HG03025 (cell line): ENCODE data around the gene PEMT.

Experiments used
- ATAC-seq: cut with Tn5 transposase; IDR thresholded peaks from one replicate; pipeline ENCODE4 v1.9.1; 2021; ENCODE audit warnings: mild to moderate bottlenecking, moderate library complexity; ENCODE audit not compliant: unreplicated experiment, low FRiP score

Gene PEMT

DNA sequence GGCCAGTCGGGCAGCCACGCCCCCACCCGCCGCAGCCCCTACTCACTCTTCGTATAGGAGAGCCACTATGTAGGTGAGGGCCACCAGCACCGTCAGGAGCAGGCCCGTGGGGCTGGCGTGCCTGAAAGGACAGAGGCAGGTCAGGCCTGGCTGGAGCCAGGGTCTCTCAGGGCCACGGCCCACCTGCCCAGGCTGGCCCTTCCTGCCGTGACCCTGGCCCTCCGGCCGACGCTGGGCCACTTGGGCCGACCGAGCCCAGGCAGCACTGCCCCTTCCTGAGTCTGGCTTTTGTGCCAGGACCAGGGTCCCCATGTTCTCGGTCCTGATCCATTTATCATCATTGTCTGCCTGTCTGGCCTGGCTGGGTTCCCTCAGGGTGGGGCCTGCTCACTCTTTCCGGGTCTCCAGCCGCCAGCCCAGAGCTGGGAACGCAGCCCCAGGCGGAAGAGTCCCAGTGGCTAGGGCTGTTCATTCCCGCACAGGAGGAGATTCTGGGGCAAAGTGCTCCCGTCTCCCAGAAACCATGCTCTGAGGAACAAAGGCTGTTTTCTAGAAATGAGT, 85.2 kb downstream of the PEMT start:
- no peak for ATAC-seq

DNA sequence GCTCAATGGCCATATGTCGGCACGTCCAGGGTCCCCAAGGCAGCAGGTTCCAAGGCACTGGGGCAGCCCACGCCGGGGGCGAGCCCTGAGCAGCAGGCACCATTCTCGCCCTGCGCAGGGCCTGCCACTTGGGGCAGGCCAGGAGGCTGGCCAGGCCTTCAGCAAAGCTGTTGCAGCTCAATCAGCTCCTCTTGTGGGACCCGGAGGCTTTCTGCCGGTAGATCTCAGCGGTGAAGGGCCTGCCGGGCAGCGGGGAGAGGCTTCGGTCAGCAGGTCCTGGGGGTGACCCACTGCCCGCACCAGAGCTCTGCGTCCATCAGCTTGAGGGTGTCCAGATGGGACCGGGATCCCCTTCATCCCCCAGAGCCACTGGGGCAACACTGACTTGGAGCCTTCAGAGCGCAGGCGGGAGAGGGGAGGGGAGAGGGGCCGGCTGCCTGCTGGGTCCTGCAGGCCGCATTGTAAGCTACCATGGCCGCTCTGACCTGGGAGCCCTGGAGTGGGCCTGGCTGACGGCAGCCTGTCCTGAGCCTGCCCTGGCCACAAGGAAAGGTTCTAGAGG, 85.8 kb downstream of the PEMT start:
- no peak for ATAC-seq

DNA sequence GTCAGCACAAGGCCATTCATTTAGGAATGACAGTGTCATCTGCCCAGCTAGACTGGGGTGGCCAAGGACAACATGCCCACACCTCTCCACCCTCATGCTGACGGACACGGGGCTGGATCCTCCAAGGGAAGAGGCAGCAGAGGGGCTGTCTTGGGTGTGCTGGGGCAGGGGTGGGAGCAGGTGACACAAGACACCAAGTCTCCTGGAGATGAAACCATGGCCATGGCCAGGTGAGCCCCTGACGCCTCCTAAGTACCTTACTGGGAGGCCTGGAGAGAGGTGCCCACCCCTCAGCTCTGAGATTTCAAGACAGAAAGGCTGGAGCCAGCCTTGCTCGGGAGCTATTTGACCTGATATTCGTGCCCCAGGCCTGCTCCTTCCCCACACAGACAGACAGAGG, 86.4 kb downstream of the PEMT start:
- no peak for ATAC-seq

DNA sequence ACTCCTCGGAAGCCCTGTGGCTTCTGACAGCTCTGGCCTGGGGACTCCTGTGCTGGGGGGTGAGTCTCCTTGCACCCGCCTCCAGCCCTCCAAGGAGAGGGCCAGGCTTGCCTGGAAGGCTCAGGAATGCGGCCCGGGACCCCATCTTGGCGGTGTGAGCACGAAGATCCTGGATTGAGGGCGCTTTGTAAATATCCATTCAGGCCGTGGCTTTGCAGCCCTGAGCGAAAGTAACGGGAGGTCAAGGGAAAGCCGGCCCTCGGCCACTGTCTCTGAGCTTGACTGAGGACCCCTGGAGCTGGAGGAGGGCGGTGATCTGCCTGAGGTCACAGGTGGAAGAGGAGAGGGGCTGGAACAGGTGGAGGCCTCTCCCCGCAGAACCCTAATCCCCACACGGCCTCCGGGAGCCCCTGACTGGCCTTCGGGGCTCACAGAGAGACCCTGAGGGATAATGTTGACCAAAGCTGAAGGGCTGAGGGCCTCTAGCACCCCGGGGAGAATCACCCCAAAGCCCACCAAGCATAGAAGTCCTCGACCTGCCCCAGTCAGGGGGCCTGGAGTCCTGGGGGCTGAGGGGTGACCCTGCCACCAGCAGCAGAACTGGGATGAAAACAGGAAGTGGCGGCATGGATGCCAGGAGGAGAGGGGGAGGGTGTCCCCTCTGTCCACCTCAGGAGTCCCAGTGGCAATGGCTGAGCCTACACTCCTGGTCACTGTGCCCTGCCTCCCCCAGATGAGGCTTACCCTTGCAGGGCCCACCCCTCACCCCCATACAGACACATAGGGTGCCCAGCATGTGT, 87.0 kb downstream of the PEMT start:
- no peak for ATAC-seq

DNA sequence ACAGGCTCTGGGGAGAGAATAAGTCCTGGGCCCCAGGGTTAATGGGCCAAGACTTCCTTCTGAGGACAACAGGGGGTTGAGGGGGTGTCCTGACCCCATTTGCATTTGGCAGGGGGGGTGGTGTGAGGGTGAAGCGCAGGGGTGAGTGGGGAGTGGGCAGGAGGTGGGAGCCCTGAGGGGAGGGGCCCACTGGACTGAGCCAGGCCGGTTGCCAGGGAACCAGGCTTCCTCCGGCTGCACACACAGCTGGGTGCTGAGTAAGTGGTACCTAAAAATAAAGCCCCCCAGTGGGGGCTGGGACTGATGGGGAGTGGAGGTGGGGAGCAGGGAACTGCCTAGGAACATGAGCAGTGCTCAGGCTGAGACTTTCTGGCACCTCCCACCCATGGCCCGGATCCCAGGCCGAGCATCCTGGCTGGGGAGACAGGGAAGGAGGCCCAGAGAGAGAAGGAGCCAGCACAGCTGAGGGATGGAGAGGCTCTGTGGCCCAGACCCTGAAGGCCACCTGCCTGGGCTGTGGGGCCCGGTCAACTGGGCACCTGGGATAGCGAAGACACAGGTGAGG, 87.9 kb downstream of the PEMT start:
- ATAC-seq = no peak

DNA sequence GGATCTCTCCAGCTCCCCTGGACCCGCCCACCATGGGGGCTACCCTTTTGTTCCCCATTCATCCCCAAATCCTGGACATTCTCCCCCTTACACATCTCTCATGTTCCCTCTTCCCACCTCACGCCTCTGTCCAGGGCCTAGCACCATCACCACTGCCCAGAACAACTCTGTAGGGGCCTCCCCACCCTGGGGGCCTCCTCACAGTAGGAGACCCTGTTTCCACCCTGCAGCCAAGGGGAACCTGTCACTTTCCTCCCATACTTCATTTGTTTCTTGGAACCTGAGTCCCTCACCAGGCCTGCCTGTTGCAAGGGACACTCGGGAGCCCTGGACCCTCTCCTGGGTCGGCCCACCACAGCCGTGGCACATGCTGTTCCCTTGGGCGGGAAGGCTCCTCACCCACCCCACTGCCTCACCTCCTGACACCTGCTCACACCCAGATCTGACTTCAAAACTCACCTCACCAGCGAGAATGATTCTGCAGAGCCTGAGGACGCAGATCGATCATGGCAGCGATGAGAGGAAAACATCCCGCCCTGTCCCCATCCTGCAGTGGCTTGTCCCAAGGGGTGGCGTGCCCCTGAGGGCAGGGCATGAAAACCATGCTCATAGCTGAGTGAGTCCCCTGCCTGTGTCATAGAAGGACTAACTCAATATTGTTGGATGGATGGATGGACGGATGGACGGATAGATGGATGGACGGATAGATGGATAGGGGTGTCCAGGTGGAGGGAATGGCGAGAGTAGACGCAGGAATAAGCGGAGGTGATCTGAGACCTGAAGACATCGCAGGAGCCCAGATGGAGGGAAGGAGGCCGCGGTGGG, 88.6 kb downstream of the PEMT start:
- no peak for ATAC-seq

DNA sequence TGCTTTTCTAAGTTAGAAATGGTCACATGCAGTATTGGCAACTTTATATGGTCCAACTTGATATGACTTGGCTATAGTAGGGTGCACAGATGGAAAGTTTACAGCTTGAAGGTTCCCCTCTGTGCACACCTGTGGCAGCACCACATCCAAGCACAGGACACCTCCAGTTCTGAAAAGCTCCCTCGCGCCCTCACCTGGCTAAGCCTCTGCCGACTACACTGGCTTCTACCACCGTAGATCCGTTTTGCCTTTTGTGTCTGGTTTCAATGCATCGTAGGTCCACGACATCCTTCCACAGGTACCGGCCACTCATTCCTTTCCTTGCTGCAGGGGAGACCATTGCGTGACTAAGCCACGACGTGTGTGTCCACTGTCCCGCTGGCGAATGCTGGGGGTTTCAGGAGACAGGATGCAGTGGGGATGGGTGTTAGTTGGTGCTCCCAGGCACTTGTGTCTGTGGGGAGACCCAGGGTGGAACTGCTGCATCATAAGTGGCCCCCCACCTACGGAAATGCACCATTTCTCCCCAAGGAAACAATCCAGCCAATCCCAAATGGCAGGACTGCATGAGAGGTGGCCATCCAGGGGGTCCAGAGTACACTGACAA, 90.4 kb downstream of the PEMT start:
- no peak for ATAC-seq

DNA sequence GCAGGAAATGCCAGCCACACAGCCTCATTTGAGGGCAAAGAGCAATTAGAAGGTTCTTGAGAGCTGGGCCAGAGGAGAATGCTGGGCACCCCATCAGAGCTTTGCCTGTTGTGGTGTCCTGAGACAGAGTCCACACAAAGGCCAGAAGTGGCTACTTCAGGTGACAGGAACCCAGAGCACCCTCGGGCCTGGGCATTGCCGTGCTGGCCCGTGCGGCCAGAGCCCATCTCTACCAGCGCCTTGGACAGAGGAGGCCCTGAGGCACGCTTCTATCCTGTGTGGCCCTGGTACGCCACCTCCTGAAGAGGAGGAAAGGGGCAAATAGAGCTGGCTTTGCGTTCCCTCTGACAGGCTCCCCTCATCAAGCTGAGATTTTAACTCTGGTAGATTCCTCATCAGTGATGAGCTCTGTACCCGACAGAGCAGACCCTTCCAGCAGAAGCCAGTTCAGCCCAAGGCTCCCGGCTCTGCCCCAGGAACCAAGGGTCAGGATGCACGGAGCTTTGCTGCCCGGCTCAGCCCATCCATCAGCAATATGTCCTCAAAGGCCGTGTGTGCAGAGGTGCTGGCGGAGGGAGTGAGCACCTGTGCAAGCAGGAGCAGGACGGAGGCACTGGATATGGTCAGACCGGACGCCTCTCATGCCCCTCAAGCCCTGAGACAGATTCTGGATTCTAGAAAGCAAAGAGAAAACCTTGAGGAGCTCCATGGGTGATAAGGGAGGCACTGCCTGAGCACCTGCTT, 91.9 kb downstream of the PEMT start:
- ATAC-seq = no peak

DNA sequence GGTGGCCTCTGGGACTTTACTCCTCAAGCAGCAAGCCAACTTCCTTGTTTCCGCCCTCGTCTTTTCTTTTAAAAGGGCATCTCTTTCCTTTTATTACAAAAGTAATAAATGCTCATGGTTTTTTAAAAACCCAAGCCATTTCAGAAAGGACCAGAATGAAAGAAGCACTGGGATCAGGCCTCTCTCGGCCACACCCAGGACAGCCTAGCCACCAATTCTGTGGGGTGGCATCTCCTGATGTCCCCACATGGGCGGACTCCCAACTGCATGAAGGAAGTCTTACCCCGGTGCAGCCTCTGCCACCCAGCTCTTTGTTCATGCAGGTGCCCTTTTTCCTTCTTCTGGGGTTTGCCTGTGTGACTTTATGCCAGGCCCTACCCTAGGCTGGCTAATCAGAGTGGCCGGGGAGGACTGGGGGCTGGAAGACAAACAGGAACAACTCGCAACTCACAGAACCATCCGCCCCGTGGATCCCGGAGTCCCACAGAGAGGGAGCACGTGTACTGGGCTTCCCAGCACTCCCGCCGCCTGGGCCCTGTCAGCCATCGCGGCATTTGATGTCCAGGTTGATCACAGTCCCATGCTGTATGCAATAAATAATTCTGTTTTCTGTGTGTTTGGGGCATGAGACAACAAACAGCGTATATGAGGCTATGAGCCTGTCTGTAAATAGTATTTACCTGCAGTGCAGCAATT, 92.8 kb downstream of the PEMT start:
- ATAC-seq = no peak

DNA sequence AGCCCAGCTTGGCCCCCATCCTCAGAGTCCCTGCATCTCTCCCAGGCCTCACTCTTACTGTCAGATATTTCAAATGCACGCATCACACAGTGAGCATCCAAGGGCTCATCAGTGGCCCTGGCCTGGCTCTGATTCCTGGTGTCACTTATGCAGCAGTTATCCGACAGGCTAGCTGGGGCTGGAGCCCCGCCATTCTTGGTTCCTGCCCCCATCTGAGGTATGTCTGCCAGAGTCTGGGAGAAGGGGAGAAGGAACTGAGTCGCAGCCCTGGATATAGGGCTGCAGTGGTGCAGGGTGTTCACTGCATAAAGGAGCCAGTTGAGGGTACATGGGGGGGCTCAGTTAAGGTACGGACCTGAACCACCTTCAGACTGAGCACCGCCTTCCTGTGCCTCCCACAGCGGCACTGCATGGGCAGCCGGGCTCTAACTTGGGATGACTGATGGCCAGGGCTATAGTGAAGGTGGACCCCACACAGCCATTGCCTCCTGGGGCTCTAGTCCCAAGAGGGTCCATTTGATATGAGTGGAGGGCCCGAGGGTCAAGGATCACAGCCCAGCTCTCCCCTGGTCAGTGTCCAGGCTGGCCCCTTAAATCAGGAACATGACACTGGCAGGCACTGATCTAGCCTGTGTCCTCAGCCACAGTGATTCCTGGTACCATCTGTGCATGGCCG, 93.5 kb downstream of the PEMT start:
- no peak for ATAC-seq

DNA sequence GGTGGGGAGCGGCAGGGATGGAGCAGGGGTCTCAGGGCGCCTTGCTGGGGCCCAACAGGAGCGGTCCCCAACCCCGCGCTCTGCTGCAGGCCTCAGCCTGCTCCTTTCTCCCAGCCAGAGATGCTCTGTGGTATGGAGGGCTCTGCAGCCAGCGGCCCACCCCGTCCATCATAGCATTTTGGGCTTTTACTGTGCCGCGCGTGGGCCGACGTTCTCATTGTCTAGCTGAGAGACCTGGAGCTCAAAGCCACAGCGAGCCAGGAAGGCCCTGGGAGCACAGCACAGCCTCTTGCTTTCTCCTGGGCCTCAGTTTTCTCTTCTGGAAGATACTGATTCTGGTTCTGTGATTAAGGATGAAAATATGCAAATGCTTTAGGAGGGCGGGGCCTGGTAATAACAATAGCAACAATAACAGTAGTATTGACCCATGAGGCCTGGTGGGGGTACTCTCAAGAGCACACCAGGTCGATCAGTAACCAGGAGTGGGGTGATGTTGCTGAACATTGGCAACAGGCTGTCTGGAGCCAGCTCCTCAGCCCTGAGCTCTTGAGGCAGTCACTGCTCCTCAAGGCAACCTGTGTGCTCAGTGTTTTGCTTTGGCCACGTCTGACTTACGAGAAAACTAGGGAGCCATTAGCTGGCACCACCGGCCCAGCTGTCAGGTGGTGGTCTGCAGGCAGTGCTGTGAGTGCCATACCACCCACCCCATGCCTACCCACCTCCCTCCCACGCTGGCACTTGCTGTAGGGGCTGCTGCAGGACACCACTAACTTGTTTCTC, 94.3 kb downstream of the PEMT start:
- no peak for ATAC-seq

DNA sequence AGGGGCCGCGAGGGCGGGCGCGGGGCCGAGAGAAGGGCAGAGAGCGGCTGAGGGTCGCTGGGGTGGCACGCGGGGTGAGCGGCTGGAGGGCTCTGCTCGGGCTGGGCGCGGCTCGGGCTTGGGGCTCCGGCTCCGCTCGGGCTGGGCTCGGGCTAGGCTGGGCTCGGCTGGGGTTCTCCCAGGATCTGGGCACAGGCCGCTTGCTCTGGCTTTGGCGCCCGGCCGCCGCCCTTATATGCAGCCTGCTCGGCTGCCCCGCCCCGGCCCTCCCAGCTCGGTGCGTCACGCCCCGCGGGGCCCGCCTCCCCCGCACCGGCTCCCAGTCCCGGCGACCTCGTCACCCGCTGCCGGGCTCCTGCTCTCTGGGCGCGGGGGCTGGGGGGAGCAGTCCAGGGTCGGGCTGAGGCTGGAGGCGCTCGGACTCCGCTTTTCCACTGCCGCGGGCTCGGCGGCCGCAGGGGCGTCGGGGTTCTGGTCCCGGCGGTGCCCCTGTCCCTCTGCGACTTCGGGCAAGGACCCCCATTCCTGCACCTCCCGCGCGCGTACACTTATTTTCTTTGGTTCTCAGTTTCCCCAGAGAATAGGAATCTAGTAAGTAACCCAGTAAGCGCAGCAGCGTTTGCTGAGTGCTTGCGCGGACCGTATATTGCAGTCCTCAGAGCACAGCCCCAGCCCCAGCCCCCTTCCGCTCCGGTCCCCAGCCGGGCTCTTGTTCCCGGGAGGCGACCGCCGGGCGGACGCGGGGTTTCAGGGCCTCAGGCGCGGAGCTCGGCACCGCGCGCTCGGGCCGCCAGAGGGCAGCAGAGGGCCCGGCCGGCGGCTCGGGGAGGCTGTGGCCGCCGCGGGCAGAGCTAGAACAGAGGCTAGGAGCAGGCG, 95.1 kb downstream of the PEMT start, which contains the start of gene RASD1:
RASD1 (minus strand) TSS at position 207 of the 876 bp plus-strand sequence. CDS start 214 bp downstream, outside the sequence.
- ATAC-seq = peak; percentile 51

DNA sequence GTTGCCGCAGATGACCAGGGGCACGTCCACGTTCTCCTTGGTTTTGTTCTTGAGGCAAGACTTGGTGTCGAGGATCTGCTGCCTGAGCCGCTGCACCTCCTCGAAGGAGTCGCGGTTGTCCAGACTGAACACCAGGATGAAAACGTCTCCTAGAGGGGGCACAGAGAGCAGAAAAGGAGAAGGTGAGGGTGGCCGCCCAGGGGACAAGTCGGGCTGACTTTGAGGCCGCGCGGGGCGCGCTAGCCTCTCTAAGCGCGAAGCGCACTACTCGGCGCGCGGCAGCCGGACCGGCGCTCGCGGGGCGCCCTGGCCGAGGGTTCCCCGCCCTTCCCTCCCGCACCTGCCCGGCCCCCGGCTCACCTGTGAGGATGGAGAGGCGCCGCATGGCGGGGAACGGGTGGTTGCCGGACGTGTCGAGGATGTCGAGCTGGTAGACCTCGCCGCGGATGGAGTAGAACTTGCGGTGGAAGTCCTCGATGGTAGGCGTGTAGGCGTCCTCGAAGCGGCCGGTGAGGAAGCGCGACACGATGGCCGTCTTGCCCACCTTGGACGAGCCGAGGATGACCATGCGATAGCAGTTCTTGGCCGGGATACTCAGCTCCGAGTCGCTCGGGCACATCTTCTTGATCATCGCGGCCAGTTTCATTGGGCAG, 95.8 kb downstream of the PEMT start:
- peak; percentile 9 for ATAC-seq

DNA sequence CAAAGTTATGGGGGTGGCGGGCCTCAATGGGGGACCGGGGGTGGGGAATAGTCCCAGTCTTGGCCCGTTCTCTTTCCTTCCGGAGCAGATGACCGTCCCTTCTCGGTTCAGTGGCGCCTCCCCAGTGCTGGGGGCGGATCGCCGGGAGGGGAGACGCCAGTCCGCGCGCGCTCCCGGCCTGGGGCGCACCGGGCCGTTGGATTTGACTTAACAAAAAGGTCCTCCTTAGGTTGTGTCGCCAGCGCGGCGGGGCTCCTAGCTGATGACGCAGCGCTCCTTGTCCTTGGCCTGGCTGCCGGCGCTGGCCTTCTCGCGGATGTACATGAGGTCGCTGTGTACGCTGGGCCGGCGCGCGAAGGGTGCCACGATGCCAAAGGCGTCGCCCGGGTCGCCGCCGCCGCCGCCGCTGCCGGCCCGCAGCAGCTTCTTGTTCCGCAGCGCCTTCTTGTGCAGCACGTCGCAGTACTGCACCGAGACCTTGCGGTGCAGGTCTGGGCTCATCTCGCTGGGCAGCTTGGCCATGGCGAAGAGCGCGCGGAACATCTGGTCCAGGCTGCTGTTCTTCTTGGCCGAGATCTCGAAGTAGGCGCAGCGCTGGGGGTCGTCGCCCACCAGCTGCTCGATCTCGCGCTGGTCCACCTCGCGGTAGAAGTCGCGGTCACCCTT, 96.5 kb downstream of the PEMT start:
- ATAC-seq = no peak

DNA sequence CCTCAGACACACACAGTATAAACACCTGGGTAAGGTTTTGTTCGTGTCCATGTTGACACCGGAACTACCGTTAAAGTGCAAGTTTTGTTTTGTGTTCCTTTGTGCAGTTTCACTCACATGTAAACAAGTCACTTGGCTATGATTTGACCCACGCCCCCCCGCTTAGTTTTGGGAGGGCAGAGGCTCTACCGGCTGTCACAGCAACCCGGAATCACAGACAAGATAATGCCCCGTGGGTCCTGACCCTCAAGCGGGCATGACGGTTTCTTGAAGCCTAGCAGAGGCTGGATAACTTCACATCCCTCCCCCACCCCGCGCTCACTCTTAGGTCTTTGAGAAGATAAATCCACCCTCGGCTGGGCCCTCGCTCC, 97.0 kb downstream of the PEMT start:
- ATAC-seq = no peak

DNA sequence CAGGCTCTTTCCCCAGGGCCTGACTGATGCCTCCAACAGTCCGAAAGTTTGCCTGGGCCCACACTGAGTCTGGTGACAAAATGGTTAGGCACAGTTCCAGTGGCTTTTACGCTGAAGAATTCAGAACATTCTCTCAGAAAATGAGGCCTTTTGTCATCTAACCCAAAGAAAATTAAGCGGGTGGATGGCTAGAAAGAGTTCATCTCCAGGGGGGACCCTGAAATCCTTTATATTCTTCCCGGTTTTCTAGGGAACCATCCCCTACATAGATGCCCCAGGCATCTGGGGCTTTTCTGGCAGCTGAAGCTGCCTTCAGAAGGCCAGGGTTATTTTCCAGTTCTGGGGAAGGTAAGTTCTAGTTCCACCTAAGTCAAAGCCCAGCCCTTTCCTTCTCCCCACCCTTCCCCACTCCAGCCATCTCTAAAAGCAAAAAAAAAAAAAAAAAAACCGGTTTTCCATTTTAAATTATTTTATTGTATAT, 97.5 kb downstream of the PEMT start:
- no peak for ATAC-seq
